Astrocyte (in vitro differentiated cells and primary cell): Measurements from ENCODE around the gene SRSF8.

Source experiments
- CTCF ChIP-seq: IDR thresholded peaks from 2 replicates; pipeline ENCODE4 v1.5.1; 2011; ENCODE audit warnings: low read depth, mild to moderate bottlenecking, inconsistent platforms, low read length, moderate library complexity; ENCODE audit not compliant: insufficient read depth
- EZH2 ChIP-seq: IDR thresholded peaks from 2 replicates; pipeline ENCODE4 v1.6.1; 2012; ENCODE audit warnings: mild to moderate bottlenecking, low read length, inconsistent platforms; ENCODE audit not compliant: insufficient read depth

GRCh38 chr11:95101935-95102334 lies 35.2 kb downstream of the SRSF8 start:
- TF ChIP-seq EZH2 (no peak), CTCF (no peak)
